Prostate gland (tissue), 2 donors: ENCODE measurements around the gene ING1.

Source experiments
- CTCF ChIP-seq, 4 experiments: fragments of 200-600 bp in 2 of 4; fragments of 450-650 bp in 2 of 4; sonication (generic) in 2 of 4; IDR thresholded peaks; 1 replicate in 3 of 4; 2 replicates in 1 of 4; pipeline ENCODE4 v1.5.1; 2016 to 2019; ENCODE audit warnings: antibody characterized with exemption in 4 of 4, mild to moderate bottlenecking in 2 of 4, moderate library complexity in 2 of 4
- POLR2A ChIP-seq: fragments of 450-650 bp; IDR thresholded peaks from one replicate; pipeline ENCODE4 v1.6.1; 2016; ENCODE audit warnings: antibody characterized with exemption, mild to moderate bottlenecking
- POLR2AphosphoS5 ChIP-seq: sonication (generic); formaldehyde crosslinking; IDR thresholded peaks from one replicate; pipeline ENCODE4 v1.6.1; 2017; ENCODE audit warnings: antibody characterized with exemption

- no peak for TF ChIP-seq CTCF (IDR thresholded peaks at IDR 0.05)
- no peak for TF ChIP-seq POLR2A
- TF ChIP-seq POLR2AphosphoS5, result no peak
Observed at GRCh38 chr13:110706570-110707372, 6.7 kb upstream of the ING1 start.
